ENCODE data around the gene RALGAPA2.

- no peak for TF ChIP-seq CTCF (IDR thresholded peaks at IDR 0.05)
- no peak for TF ChIP-seq PBX3 (IDR thresholded peaks at IDR 0.05)
- no peak for TF ChIP-seq EZH2phosphoT487 (IDR thresholded peaks at IDR 0.05; ENCODE audit: borderline replicate concordance, low read depth)
- TF ChIP-seq POLR2AphosphoS5 (IDR thresholded peaks at IDR 0.05; ENCODE audit: low read depth, low read length): no peak
- TF ChIP-seq, protein P1, sequence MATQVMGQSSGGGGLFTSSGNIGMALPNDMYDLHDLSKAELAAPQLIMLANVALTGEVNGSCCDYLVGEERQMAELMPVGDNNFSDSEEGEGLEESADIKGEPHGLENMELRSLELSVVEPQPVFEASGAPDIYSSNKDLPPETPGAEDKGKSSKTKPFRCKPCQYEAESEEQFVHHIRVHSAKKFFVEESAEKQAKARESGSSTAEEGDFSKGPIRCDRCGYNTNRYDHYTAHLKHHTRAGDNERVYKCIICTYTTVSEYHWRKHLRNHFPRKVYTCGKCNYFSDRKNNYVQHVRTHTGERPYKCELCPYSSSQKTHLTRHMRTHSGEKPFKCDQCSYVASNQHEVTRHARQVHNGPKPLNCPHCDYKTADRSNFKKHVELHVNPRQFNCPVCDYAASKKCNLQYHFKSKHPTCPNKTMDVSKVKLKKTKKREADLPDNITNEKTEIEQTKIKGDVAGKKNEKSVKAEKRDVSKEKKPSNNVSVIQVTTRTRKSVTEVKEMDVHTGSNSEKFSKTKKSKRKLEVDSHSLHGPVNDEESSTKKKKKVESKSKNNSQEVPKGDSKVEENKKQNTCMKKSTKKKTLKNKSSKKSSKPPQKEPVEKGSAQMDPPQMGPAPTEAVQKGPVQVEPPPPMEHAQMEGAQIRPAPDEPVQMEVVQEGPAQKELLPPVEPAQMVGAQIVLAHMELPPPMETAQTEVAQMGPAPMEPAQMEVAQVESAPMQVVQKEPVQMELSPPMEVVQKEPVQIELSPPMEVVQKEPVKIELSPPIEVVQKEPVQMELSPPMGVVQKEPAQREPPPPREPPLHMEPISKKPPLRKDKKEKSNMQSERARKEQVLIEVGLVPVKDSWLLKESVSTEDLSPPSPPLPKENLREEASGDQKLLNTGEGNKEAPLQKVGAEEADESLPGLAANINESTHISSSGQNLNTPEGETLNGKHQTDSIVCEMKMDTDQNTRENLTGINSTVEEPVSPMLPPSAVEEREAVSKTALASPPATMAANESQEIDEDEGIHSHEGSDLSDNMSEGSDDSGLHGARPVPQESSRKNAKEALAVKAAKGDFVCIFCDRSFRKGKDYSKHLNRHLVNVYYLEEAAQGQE (IDR thresholded peaks at IDR 0.05; ENCODE audit: low read depth, low read length): no peak
- no peak for TF ChIP-seq GATA2 (CRISPR knock-in tag; IDR thresholded peaks at IDR 0.05)
- no peak for TF ChIP-seq NFIC (IDR thresholded peaks at IDR 0.05; ENCODE audit: borderline replicate concordance)
- TF ChIP-seq SIN3A (IDR thresholded peaks at IDR 0.05; ENCODE audit: borderline replicate concordance, low read depth, low read length): no peak
- TF ChIP-seq FOSL2 (IDR thresholded peaks at IDR 0.05; ENCODE audit: borderline replicate concordance, low read depth): no peak
- TF ChIP-seq YY1 (IDR thresholded peaks at IDR 0.05; ENCODE audit: low read depth): no peak
These were observed 20.2 kb upstream of the RALGAPA2 start for GRCh38 chr20:20732641-20733040.
